Coronary artery (tissue), 2 donors: ENCODE data around the gene DCLK1.

ENCODE experiments used
- DNase-seq: peaks from one replicate; pipeline ENCODE4 v3.0.0-alpha.2; 2017; ENCODE audit warnings: low spot score
- H3K27ac ChIP-seq, 2 donors: fragments of 200-600 bp; sonication (generic); one replicate each; pipeline ENCODE4 v1.5.1; 2016 to 2019
- H3K4me3 ChIP-seq: fragments of 200-600 bp; sonication (generic); 2 replicates; pipeline ENCODE4 v1.5.1; 2016; ENCODE audit warnings: mild to moderate bottlenecking, moderate library complexity
- CTCF ChIP-seq: fragments of 200-600 bp; sonication (generic); IDR thresholded peaks from one replicate; pipeline ENCODE4 v1.5.1; 2019; ENCODE audit warnings: antibody characterized with exemption

The DCLK1 gene

GRCh38 chr13:35848336-35849255 is 282.6 kb downstream of the DCLK1 start:
- no peak for DNase-seq
- TF ChIP-seq CTCF: no peak
- no peak overlapping the region for H3K4me3 ChIP-seq

GRCh38 chr13:35843272-35843671 is 287.9 kb downstream of the DCLK1 start:
- no peak overlapping the region for H3K27ac ChIP-seq
- TF ChIP-seq CTCF: no peak
- no peak overlapping the region for H3K4me3 ChIP-seq
- no peak for DNase-seq

More at GRCh38 chr13:35848336-35849255, 282.6 kb downstream of the DCLK1 start:
- no peak overlapping the region for H3K27ac ChIP-seq

- no peak overlapping the region for H3K27ac ChIP-seq
- DNase-seq: no peak
- no peak overlapping the region for H3K4me3 ChIP-seq
- no peak for TF ChIP-seq CTCF
Observed at GRCh38 chr13:35841060-35841521, 290.1 kb downstream of the DCLK1 start.

GRCh38 chr13:35839806-35840205 is 291.4 kb downstream of the DCLK1 start:
- Histone ChIP-seq H3K4me3 (no peak overlapping the region), H3K27ac (no peak overlapping the region)
- TF ChIP-seq CTCF: no peak
- DNase-seq: no peak

GRCh38 chr13:35838356-35838755 is 292.8 kb downstream of the DCLK1 start:
- no peak overlapping the region for H3K4me3 ChIP-seq
- no peak for TF ChIP-seq CTCF
- H3K27ac ChIP-seq: no peak overlapping the region
- DNase-seq: no peak

GRCh38 chr13:35836446-35836845 is 294.7 kb downstream of the DCLK1 start:
- H3K4me3 ChIP-seq: no peak overlapping the region
- DNase-seq: no peak
- H3K27ac ChIP-seq: no peak overlapping the region
- TF ChIP-seq CTCF: no peak

- no peak overlapping the region for H3K27ac ChIP-seq
- no peak overlapping the region for H3K4me3 ChIP-seq
- no peak for DNase-seq
- TF ChIP-seq CTCF: no peak
Observed at GRCh38 chr13:35835989-35836388, 295.2 kb downstream of the DCLK1 start.
